Colonic mucosa (tissue), 4 donors: ENCODE results near the gene CRMP1. TPM values are rescaled to one million over a fixed set of nuclear protein-coding genes. Genes with fewer than 3 reads are reported as not detected.

Experiments
- DNase-seq: peaks from one replicate; pipeline ENCODE4 v3.0.0-alpha.2; 2020
- H3K27ac ChIP-seq: fragments of 200-600 bp; one replicate; pipeline ENCODE4 v1.8.0; 2021
- H3K27me3 ChIP-seq: fragments of 200-600 bp; one replicate; pipeline ENCODE4 v1.8.0; 2021
- H3K36me3 ChIP-seq: fragments of 200-600 bp; one replicate; pipeline ENCODE4 v1.8.0; 2021
- H3K4me1 ChIP-seq: fragments of 200-600 bp; one replicate; pipeline ENCODE4 v1.8.0; 2021; ENCODE audit warnings: mild to moderate bottlenecking
- H3K4me3 ChIP-seq: fragments of 200-600 bp; one replicate; pipeline ENCODE4 v1.8.0; 2021
- H3K9ac ChIP-seq, 2 donors: one replicate each; pipeline ENCODE4 v1.7.0; 2013; ENCODE audit warnings: control low read depth in 2 of 2, low read depth in 2 of 2, low read length in 2 of 2
- H3K9me3 ChIP-seq: fragments of 200-600 bp; one replicate; pipeline ENCODE4 v1.8.0; 2021
- intact Hi-C: fragments of 100-400 bp; cut with DNase I; formaldehyde crosslinking; loops from one replicate; pipeline ENCODE4 v1.14.1; 2022
- total RNA-seq, 2 donors: library from RNA; stranded (reverse); fragmentation: NEBNext Ultra II Directional in 1 of 2; extraction: Animal tissue kit (Norgen Biotek cat#: 25700) in 1 of 2; gene quantifications; one replicate each; pipeline ENCODE4 v1.2.1, GENCODE V29; 2021
- TF ChIP-seq, protein P1 (sequence below): fragments of 200-600 bp; IDR thresholded peaks from one replicate; pipeline ENCODE4 v1.8.0; 2022; ENCODE audit warnings: antibody characterized with exemption, mild to moderate bottlenecking
- donor health status: healthy.
- donor health status: DM: no; HTN: no; CAD: no.
- donor health status: DM: no; HTN: no; CAD: no.

The CRMP1 gene
- total RNA-seq, 2 donors from 2014 or later, result 0.49 to 1.2 TPM

DNA sequence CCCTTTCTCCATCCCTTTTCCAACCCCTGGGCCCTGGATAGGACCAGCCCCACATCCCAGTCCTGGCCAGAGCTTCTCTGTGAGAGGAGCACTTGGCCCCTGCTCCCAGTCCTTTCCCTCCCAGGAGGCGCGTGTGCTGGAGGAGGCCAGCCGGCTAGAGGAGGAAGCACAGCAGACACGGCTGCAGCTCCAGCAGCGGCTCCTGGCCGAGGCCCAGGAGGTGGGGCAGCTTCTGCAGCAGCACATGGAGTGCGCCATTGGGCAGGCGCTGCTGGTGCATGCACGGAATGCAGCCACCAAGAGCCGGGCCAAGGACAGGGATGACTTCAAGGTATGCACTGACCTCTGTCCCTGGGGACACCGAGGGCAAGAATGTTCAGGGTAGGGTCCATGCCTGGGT lies 94.4 kb downstream of the CRMP1 start:
- Histone ChIP-seq H3K36me3 (no peaks in the 10 kb centered on the region), H3K9ac (no peak overlapping the region), H3K27me3 (no peaks in the 10 kb centered on the region), H3K27ac (no peak overlapping the region), H3K4me1 (no peaks in the 10 kb centered on the region), H3K4me3 (no peak overlapping the region), H3K9me3 (no peaks in the 10 kb centered on the region)
- TF ChIP-seq, protein P1, sequence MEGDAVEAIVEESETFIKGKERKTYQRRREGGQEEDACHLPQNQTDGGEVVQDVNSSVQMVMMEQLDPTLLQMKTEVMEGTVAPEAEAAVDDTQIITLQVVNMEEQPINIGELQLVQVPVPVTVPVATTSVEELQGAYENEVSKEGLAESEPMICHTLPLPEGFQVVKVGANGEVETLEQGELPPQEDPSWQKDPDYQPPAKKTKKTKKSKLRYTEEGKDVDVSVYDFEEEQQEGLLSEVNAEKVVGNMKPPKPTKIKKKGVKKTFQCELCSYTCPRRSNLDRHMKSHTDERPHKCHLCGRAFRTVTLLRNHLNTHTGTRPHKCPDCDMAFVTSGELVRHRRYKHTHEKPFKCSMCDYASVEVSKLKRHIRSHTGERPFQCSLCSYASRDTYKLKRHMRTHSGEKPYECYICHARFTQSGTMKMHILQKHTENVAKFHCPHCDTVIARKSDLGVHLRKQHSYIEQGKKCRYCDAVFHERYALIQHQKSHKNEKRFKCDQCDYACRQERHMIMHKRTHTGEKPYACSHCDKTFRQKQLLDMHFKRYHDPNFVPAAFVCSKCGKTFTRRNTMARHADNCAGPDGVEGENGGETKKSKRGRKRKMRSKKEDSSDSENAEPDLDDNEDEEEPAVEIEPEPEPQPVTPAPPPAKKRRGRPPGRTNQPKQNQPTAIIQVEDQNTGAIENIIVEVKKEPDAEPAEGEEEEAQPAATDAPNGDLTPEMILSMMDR, result no peak
- no peak for DNase-seq
- intact Hi-C loops, result no loop called here

DNA sequence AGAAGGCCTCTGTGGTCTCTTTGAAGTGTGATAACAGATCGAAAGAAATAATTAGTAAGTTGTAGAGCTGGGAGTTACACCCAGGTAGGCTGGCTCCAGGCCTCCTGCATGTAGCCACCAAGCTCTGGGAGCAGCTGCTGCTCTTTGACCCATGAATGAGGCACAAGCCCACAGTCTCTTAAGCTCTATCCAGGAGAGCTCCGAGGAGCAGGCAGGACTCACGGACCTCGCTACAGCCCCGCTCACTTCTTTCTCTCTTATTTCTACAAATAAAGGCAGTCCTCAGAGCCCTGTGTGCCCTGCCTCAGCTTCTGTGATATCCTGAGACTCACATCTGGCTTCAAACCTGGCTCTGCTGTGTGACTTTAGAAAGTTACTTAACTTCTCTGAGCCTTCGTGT lies 95.0 kb downstream of the CRMP1 start:
- TF ChIP-seq, protein P1, result no peak
- intact Hi-C loops, result no loop called here
- DNase-seq, result no peak
- Histone ChIP-seq H3K4me3 (no peak overlapping the region), H3K27ac (no peak overlapping the region), H3K9me3 (no peaks in the 10 kb centered on the region), H3K4me1 (no peaks in the 10 kb centered on the region), H3K27me3 (no peaks in the 10 kb centered on the region), H3K36me3 (no peaks in the 10 kb centered on the region), H3K9ac (no peak overlapping the region)

DNA sequence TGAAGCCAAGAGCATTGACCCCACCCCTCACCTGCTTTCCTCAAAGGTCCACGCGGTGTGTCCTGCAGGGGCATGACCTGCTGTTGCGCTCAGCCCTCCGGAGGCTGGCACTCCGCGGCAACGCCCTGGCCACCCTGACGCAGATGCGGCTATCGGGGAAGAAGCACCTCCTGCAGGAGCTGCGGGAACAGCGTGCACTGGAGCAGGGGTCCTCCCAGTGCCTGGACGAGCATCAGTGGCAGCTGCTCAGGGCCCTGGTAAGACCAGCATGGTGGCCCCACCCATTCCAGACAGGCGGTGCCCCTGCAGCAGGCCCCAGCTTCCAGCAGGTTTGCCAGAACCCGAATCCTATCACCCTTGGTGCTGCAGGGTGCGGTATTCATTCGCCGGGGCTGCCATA lies 95.9 kb downstream of the CRMP1 start:
- no peak overlapping the region for H3K4me3 ChIP-seq
- DNase-seq, result no peak
- no peaks in the 10 kb centered on the region for H3K9me3 ChIP-seq
- H3K36me3 ChIP-seq, result no peaks in the 10 kb centered on the region
- no peaks in the 10 kb centered on the region for H3K4me1 ChIP-seq
- TF ChIP-seq, protein P1, result no peak
- H3K9ac ChIP-seq, result no peak overlapping the region
- H3K27ac ChIP-seq, result no peak overlapping the region
- H3K27me3 ChIP-seq, result no peaks in the 10 kb centered on the region
- intact Hi-C loops, result no loop called here

DNA sequence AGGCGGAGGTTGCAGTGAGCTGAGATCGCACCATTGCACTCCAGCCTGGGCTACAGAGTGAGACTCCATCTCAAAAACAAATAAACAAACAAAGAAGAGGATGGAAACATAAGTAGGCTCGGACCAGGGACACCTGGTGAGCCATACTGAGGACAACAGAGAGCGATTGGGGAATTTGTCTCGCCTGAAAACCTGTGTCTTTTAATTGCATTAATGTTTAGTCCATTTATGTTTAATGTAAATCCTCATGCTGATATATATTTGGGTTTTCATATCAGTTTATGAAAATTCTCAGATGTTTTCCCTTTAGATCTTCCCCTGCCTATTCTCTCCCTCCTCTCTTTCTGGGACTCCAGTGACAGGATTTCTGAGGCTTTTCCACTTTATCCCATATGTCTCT lies 97.3 kb downstream of the CRMP1 start:
- H3K36me3 ChIP-seq, result no peaks in the 10 kb centered on the region
- H3K27ac ChIP-seq, result no peak overlapping the region
- H3K4me1 ChIP-seq, result no peaks in the 10 kb centered on the region
- no peaks in the 10 kb centered on the region for H3K27me3 ChIP-seq
- no peak overlapping the region for H3K9ac ChIP-seq
- TF ChIP-seq, protein P1, result no peak
- intact Hi-C loops, result no loop called here
- DNase-seq, result no peak
- no peak overlapping the region for H3K4me3 ChIP-seq
- no peaks in the 10 kb centered on the region for H3K9me3 ChIP-seq

DNA sequence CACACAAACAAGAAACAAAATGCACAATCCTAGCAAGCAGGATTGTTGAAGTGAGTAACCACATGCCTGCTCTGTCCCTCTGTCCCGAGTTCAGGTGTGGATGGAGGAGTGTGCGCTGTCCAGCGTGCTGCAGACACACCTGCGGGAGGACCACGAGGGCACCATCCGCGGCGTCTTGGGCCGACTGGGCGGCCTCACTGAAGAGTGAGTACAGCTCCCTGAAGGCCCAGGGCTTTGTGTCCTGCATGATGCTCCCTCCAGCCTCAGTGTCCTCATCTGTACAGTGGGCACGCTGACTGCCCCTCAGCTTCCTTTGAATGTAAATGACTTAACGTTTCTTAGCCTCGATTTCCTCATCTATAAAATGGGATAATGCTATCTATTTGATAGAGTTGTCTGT lies 99.4 kb downstream of the CRMP1 start:
- Histone ChIP-seq H3K9ac (no peak overlapping the region), H3K27me3 (no peaks in the 10 kb centered on the region), H3K4me1 (no peaks in the 10 kb centered on the region), H3K36me3 (no peaks in the 10 kb centered on the region), H3K27ac (no peak overlapping the region), H3K9me3 (no peaks in the 10 kb centered on the region), H3K4me3 (no peak overlapping the region)
- TF ChIP-seq, protein P1, result no peak
- no peak for DNase-seq
- intact Hi-C loops, result no loop called here

DNA sequence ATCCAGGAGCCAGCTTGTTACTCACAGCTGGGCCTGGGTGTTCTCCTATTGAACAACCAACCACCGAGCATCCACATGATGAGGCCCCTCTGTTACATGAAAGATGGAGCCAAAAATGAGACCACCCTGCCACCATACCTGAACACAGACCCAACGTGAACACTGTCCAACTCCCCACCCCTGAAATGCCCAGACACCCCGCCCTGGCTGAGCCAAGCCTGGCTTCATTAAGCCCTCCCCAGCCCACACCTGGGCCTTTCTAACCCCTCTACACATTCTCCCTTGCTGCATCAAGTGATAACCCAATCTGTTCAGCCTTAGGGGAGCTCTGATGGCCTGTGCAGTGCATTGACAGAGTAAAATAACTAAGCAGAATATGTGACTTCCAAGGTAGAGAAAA lies 101.2 kb downstream of the CRMP1 start:
- Histone ChIP-seq H3K4me1 (no peaks in the 10 kb centered on the region), H3K36me3 (no peaks in the 10 kb centered on the region), H3K27me3 (no peaks in the 10 kb centered on the region), H3K9ac (no peak overlapping the region), H3K4me3 (no peak overlapping the region), H3K9me3 (no peaks in the 10 kb centered on the region), H3K27ac (no peak overlapping the region)
- intact Hi-C loops, result no loop called here
- TF ChIP-seq, protein P1, result no peak
- DNase-seq, result no peak
